Epithelial cell of proximal tubule (primary cell): Measurements from ENCODE around the gene RPTOR. TPM values are rescaled to one million over a fixed set of nuclear protein-coding genes. Genes with fewer than 3 reads are reported as not detected.

Source experiments
- DNase-seq: peaks from one replicate; pipeline ENCODE4 v3.0.0-alpha.2; 2011; ENCODE audit warnings: low read depth
- H3K4me3 ChIP-seq: 2 replicates; pipeline ENCODE4 v1.5.1; 2011; ENCODE audit warnings: low read depth, mild to moderate bottlenecking, low read length
- CTCF ChIP-seq: conservative IDR thresholded peaks from 2 replicates; pipeline ENCODE4 v1.5.1; 2012; ENCODE audit warnings: low read depth, mild to moderate bottlenecking, low read length
- total RNA-seq: library from RNA; depleted of rRNA; stranded (reverse); fragments of >200 nt; gene quantifications from 2 replicates; pipeline ENCODE4 v1.2.3, GENCODE V29; 2015

The RPTOR gene
- total RNA-seq, 1 donor from 2014 or later: 24.4 TPM

GRCh38 chr17:80558046-80558445 lies 13.4 kb downstream of the RPTOR start:
- no peak for DNase-seq
- no peak for TF ChIP-seq CTCF
- H3K4me3 ChIP-seq: no peak overlapping the region

GRCh38 chr17:80559825-80560251 lies 15.2 kb downstream of the RPTOR start:
- H3K4me3 ChIP-seq: no peak overlapping the region
- DNase-seq: peak; percentile 80
- TF ChIP-seq CTCF: no peak

DNA sequence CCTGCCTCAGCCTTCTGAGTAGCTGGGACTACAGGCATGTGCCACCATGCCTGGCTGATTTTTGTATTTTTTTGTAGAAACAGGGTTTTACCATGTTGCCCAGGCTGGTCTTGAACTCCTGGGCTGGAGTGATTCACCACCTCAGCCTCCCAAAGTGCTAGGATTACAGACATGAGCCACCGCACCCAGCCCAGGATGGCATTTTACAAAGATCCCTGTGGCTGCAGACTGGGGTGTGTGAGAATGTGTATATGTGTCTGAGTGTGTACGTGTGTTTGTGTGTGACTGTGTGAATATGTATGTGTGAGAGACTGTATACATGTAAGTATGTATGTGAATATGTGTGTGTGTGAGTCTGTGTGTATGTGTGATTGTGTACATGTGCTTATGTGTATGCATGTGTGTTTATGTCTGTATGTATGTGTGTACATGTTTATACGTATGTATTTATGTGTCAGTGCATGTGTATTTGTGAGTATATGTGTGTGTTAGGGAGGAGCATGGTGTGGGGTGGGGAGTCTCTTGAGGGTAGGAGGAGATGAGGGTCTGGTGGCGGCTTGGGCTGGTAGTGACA lies 17.0 kb downstream of the RPTOR start:
- no peak for TF ChIP-seq CTCF
- DNase-seq: no peak
- no peak overlapping the region for H3K4me3 ChIP-seq

DNA sequence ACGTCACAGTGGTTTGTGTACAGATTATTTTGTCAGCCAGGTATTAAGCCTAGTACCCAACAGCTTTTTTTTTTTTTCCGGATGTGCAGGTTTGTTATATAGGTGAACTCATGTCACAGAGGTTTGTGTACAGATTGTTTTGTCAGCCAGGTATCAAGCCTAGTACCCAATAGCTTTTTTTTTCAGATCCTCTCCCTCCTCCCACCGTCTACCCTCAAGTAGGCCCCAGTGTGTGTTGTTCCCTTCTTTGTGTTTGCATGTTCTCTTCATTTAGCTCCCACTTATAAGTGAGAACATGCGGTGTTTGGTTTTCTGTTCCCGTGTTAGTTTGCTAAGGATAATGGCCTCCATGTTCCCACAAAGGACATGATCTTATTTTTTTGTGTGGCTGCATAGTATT lies 19.9 kb downstream of the RPTOR start:
- DNase-seq: no peak
- no peak overlapping the region for H3K4me3 ChIP-seq
- no peak for TF ChIP-seq CTCF

DNA sequence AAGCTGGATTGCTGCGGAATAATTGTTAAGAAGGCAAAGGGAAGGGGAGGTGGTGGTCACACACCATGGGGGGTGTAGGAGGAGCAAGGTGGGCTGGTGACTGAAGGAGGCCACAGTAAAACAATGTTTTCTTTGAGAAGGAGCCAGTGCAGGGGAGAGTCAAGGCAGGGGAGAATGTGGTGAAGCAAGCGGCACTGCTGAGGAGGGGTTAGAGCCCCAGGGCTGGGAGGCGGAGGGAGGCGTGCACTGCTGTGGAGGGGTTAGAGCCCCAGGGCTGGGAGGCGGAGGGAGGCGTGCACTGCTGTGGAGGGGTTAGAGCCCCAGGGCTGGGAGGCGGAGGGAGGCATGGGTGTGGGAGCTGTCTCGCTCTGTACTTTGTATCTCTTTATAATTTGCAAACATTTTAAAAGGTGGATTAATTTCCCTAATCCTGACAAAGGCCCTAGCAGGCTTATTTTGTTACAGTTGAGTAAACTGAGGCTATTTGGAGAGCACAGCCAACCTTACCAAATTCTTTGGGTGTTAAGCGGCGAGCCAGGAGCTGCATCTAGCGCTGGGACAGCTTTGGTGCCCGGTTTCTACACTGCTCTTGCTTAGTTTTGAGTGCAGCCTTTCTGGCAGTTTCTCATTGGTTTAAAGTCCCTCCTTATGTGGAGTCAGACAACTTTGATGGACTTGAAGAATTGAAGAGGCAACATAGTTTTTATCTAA lies 20.9 kb downstream of the RPTOR start:
- TF ChIP-seq CTCF: no peak

DNA sequence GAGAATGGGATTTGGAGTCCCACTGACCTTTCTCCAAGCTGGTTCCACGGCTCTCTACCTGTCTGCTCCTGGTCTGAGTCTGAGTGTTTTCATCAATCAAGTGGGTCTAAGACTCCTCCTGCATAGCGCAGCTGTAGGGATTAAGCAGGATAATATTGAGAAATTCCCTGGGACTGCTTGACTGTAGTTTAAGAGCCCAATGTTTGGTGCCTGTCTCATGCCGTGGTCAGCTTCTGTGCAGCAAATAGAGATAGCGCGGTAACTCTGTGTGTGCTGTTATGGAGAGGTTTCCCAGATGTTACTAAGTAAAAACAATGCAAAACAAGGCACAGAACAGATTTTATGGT lies 21.4 kb downstream of the RPTOR start:
- no peak for DNase-seq

More for the DNA sequence above, 20.9 kb downstream of the RPTOR start:
- H3K4me3 ChIP-seq: no peak overlapping the region
- DNase-seq: no peak

More for the DNA sequence above, 21.4 kb downstream of the RPTOR start:
- TF ChIP-seq CTCF: no peak
- H3K4me3 ChIP-seq: no peak overlapping the region
